GM23248 (cell line): Measurements from ENCODE around the gene LMF1. TPM values are rescaled to one million over a fixed set of nuclear protein-coding genes. Genes with fewer than 3 reads are reported as not detected.
"Not testable (repeated sequence)": the region's sequence is repeated elsewhere in the genome, so short reads cannot be mapped to it uniquely, and the experiment has no call there.

Experiments
- DNase-seq: peaks from one replicate; pipeline ENCODE4 v3.0.0-alpha.2; 2015
- H2AFZ ChIP-seq: fragments of 200-600 bp; sonication (generic); 2 replicates; pipeline ENCODE4 v1.6.1; 2016; ENCODE audit warnings: antibody characterized with exemption
- H3F3A ChIP-seq: fragments of 200-600 bp; sonication (generic); 2 replicates; pipeline ENCODE4 v1.6.1; 2016; ENCODE audit warnings: mild to moderate bottlenecking, antibody characterized with exemption, mixed run types; ENCODE audit not compliant: insufficient read depth
- H3K27ac ChIP-seq: fragments of 200-600 bp; sonication (generic); 2 replicates; pipeline ENCODE4 v1.5.1; 2016; ENCODE audit warnings: mild to moderate bottlenecking
- H3K27me3 ChIP-seq: fragments of 200-600 bp; sonication (generic); replicated peaks from 2 replicates; pipeline ENCODE4 v1.6.1; 2016; ENCODE audit warnings: mild to moderate bottlenecking; ENCODE audit not compliant: insufficient read depth
- H3K36me3 ChIP-seq: fragments of 200-600 bp; sonication (generic); 2 replicates; pipeline ENCODE4 v1.6.1; 2016; ENCODE audit warnings: low read depth, mild to moderate bottlenecking
- H3K4me1 ChIP-seq: fragments of 200-600 bp; sonication (generic); 2 replicates; pipeline ENCODE4 v1.6.1; 2016; ENCODE audit warnings: mild to moderate bottlenecking; ENCODE audit not compliant: insufficient read depth
- H3K4me2 ChIP-seq: fragments of 200-600 bp; sonication (generic); one replicate; pipeline ENCODE4 v1.6.1; 2016; ENCODE audit warnings: mild to moderate bottlenecking; ENCODE audit not compliant: unreplicated experiment
- H3K4me3 ChIP-seq: fragments of 200-600 bp; sonication (generic); 2 replicates; pipeline ENCODE4 v1.5.1; 2016; ENCODE audit warnings: mild to moderate bottlenecking
- H3K79me2 ChIP-seq: fragments of 200-600 bp; sonication (generic); 2 replicates; pipeline ENCODE4 v1.6.1; 2016; ENCODE audit warnings: mild to moderate bottlenecking; ENCODE audit not compliant: insufficient read depth
- H3K9ac ChIP-seq: fragments of 200-600 bp; sonication (generic); 2 replicates; pipeline ENCODE4 v1.6.1; 2016; ENCODE audit warnings: mild to moderate bottlenecking
- H3K9me2 ChIP-seq: fragments of 200-600 bp; sonication (generic); 2 replicates; pipeline ENCODE4 v1.6.1; 2016; ENCODE audit warnings: mixed run types, mild to moderate bottlenecking, moderate library complexity; ENCODE audit not compliant: insufficient read depth
- H3K9me3 ChIP-seq: fragments of 200-600 bp; sonication (generic); one replicate; pipeline ENCODE4 v1.6.1; 2017; ENCODE audit warnings: low read depth
- H4K20me1 ChIP-seq: fragments of 200-600 bp; sonication (generic); 2 replicates; pipeline ENCODE4 v1.6.0; 2016; ENCODE audit not compliant: insufficient read depth
- EZH2 ChIP-seq: fragments of 200-600 bp; sonication (generic); IDR thresholded peaks from 2 replicates; pipeline ENCODE4 v1.6.1; 2018; ENCODE audit warnings: antibody characterized with exemption, mild to moderate bottlenecking; ENCODE audit not compliant: insufficient read depth, poor library complexity, severe bottlenecking
- EZH2phosphoT487 ChIP-seq: fragments of 200-600 bp; sonication (generic); IDR thresholded peaks from 2 replicates; pipeline ENCODE4 v1.6.1; 2018; ENCODE audit warnings: antibody characterized with exemption, moderate library complexity, mild to moderate bottlenecking, low read depth; ENCODE audit not compliant: insufficient read depth
- WGBS, 2 experiments: methylation state at CpG; one replicate each; pipeline ENCODE4 v1.1.6; 2015 to 2017; ENCODE audit warnings: low lambda C conversion rate in 2 of 2, low coverage in 1 of 2; ENCODE audit errors: missing lambda C conversion rate in 2 of 2; 5-methylcytosine and 5-hydroxymethylcytosine counted together
- in situ Hi-C: fragments of 300-500 bp; cut with MboI; formaldehyde crosslinking; loops from 2 replicates; pipeline ENCODE4 v1.15.0; 2020
- polyA plus RNA-seq: library from polyadenylated mRNA; unstranded; fragments of >200 nt; fragmentation: Nextera tagmentation; extraction: Ambion mirVana; gene quantifications from 2 replicates; pipeline ENCODE4 v1.2.1, GENCODE V29; 2016
- total RNA-seq: library from RNA; depleted of rRNA; stranded (reverse); fragments of >200 nt; shearing (Covaris generic); gene quantifications from 2 replicates; pipeline ENCODE4 v1.2.3, GENCODE V29; 2014

The LMF1 gene
- total and polyA plus RNA-seq, 2 experiments from 2014 or later, result 23.1 to 53.0 TPM

DNA sequence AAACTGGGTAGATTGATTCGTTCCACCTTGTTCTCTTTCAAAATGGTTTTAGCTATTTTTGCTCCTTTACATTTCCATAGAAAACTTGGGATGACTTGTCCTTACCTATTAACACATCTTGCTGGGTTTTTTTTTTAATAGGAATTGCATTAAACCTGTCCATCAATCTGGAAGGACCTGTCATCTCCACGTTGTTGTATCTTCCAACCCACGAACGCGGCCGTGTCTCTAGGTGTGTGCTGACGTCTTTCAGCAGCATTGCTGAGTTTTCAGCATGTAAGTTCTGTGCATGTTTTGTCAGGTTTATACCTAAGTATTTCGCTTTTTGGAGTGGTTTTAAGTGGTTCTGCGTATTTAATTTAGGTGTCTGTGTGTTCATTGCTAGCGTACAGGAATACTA is 109.9 kb downstream of the LMF1 start:
- no peaks in the 10 kb centered on the region for H4K20me1 ChIP-seq
- H3K9ac ChIP-seq, result no peak overlapping the region
- TF ChIP-seq EZH2 (no peak), EZH2phosphoT487 (no peak)
- in situ Hi-C loops, result no loop called here
- H3K9me2 ChIP-seq, result no peaks in the 10 kb centered on the region
- no peak for DNase-seq
- H3K4me2 ChIP-seq, result no peak overlapping the region
- H3K4me1 ChIP-seq, result no peaks in the 10 kb centered on the region
- H2AFZ ChIP-seq, result no peak overlapping the region
- H3K79me2 ChIP-seq, result no peaks in the 10 kb centered on the region
- no peak overlapping the region for H3K27ac ChIP-seq
- WGBS, 2 experiments, result 80 to 87% methylated on average over 10 of the region's 10 CpGs
- H3F3A ChIP-seq, result no peaks in the 10 kb centered on the region
- no peaks in the 10 kb centered on the region for H3K27me3 ChIP-seq
- H3K4me3 ChIP-seq, result no peak overlapping the region
- no peaks in the 10 kb centered on the region for H3K36me3 ChIP-seq
- H3K9me3 ChIP-seq, result no peaks in the 10 kb centered on the region

DNA sequence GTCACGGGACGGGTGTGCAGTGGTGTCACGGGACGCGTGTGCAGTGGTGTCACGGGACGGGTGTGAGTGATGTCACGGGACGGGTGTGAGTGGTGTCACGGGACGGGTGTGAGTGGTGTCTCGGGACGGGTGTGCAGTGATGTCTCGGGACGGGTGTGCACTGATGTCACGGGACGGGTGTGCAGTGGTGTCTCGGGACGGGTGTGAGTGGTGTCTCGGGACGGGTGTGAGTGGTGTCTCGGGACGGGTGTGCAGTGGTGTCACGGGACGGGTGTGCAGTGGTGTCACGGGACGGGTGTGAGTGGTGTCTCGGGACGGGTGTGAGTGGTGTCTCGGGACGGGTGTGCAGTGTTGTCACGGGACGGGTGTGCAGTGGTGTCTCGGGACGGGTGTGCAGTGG is 111.8 kb downstream of the LMF1 start:
- H3K9ac ChIP-seq, H3K79me2 ChIP-seq, H2AFZ ChIP-seq, H3K9me3 ChIP-seq, H3K4me1 ChIP-seq, H3K9me2 ChIP-seq, H3K4me3 ChIP-seq, H3K27ac ChIP-seq, DNase-seq, H4K20me1 ChIP-seq, H3F3A ChIP-seq, H3K4me2 ChIP-seq, in situ Hi-C loops, H3K27me3 ChIP-seq, H3K36me3 ChIP-seq: not testable (repeated sequence)
- 94 to 95% methylated on average over 3 to 35 of the region's 35 CpGs for WGBS, 2 experiments

DNA sequence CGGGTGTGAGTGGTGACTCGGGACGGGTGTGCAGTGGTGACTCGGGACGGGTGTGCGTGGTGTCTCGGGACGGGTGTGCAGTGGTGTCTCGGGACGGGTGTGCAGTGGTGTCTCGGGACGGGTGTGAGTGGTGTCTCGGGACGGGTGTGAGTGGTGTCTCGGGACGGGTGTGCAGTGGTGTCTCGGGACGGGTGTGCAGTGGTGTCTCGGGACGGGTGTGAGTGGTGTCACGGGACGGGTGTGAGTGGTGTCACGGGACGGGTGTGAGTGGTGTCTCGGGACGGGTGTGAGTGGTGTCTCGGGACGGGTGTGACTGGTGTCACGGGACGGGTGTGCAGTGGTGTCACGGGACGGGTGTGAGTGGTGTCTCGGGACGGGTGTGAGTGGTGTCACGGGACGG is 112.3 kb downstream of the LMF1 start:
- H3F3A ChIP-seq, H4K20me1 ChIP-seq, in situ Hi-C loops, H3K79me2 ChIP-seq, H3K9ac ChIP-seq, H3K9me2 ChIP-seq, H2AFZ ChIP-seq, H3K4me1 ChIP-seq, H3K27ac ChIP-seq, H3K4me3 ChIP-seq, H3K27me3 ChIP-seq, H3K4me2 ChIP-seq, H3K36me3 ChIP-seq, H3K9me3 ChIP-seq, DNase-seq: not testable (repeated sequence)
- WGBS, 2 experiments, result 90% methylated on average over 36 of the region's 36 CpGs; no CpG with 5 or more reads in 1 of the 2 experiments

DNA sequence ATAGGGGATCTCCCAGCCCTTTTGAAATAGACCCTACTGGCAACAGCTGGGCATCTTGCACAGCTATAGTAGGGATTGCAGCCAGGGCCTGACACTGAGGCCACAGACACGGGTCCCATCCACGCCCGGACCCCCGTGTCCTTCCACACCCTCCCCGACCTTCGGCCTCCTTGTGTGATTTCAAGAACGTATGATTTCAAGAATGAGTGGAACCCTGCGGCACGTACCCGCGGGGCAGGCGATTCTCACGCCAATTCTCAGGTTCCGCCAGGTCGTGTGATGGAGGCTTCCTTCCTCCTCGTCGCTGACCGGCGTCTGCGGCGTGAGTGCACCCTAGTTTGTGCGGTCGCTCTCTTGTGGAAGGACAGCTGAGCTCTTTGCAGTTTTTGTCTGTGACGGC is 114.0 kb downstream of the LMF1 start:
- Histone ChIP-seq H4K20me1 (no peaks in the 10 kb centered on the region), H2AFZ (no peak overlapping the region), H3K27ac (no peak overlapping the region), H3K4me1 (no peaks in the 10 kb centered on the region), H3K79me2 (no peaks in the 10 kb centered on the region), H3K27me3 (no peaks in the 10 kb centered on the region), H3K4me2 (no peak overlapping the region), H3K9ac (no peak overlapping the region), H3F3A (no peaks in the 10 kb centered on the region), H3K4me3 (no peak overlapping the region), H3K36me3 (no peaks in the 10 kb centered on the region), H3K9me2 (no peaks in the 10 kb centered on the region), H3K9me3 (no peaks in the 10 kb centered on the region)
- no peak for TF ChIP-seq EZH2
- TF ChIP-seq EZH2phosphoT487, result no peak
- WGBS, 2 experiments, result 95 to 98% methylated on average over 18 to 24 of the region's 24 CpGs
- in situ Hi-C loops, result no loop called here
- DNase-seq, result no peak

DNA sequence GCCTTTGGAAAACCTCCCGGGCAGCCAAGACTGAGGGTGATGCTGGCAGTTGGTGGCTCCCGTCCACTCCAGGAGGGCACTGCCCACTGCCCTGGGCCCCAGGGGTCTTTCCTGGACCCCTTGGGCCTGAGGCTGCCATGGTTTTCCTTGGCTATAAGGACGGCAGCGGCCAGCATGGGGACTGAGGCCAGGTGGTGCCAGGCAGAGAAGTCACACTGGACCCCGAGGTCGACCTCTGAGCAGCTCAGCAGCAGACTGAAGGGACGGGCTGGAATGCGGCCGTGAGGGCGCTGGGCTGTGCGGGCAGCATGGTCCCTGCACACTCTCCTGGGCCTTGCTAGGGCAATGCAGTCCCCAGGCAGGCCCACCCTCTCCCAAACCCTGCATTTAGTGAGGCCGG is 114.7 kb downstream of the LMF1 start:
- no peaks in the 10 kb centered on the region for H3K9me3 ChIP-seq
- no peak overlapping the region for H3K4me3 ChIP-seq
- H3K27me3 ChIP-seq, result no peaks in the 10 kb centered on the region
- no peak for TF ChIP-seq EZH2phosphoT487
- TF ChIP-seq EZH2, result no peak
- H3K9me2 ChIP-seq, result no peaks in the 10 kb centered on the region
- no peaks in the 10 kb centered on the region for H3K36me3 ChIP-seq
- in situ Hi-C loops, result no loop called here
- H3K79me2 ChIP-seq, result no peaks in the 10 kb centered on the region
- DNase-seq, result no peak
- no peaks in the 10 kb centered on the region for H3K4me1 ChIP-seq
- no peak overlapping the region for H2AFZ ChIP-seq
- no peaks in the 10 kb centered on the region for H3F3A ChIP-seq
- H3K27ac ChIP-seq, result no peak overlapping the region
- H3K9ac ChIP-seq, result no peak overlapping the region
- no peak overlapping the region for H3K4me2 ChIP-seq
- H4K20me1 ChIP-seq, result no peaks in the 10 kb centered on the region
- WGBS, 2 experiments, result 91 to 93% methylated on average over 12 of the region's 12 CpGs
